ENCODE measurements around the gene PTDSS2. TPM values are rescaled to one million over a fixed set of nuclear protein-coding genes. Genes with fewer than 3 reads are reported as not detected.

Gene PTDSS2
- total and polyA plus RNA-seq, 2 of the 13 experiments (the other 11 are each of a cell fraction or from before 2014, with no cell fraction given): 21.7 to 26.4 TPM

GRCh38 chr11:409600-410483, 40.2 kb upstream of the PTDSS2 start (continued):
- TF ChIP-seq CCDC6 (CRISPR knock-in tag; IDR thresholded peaks at IDR 0.05) (no peak), POLR2AphosphoS5 (IDR thresholded peaks at IDR 0.05; ENCODE audit: low read depth, low read length) (0 out of 2 replicates have a peak, but pooled peaks have one; percentile 35), ISL2 (CRISPR knock-in tag; IDR thresholded peaks at IDR 0.05) (0 out of 2 replicates have a peak, but pooled peaks have one; percentile 16), GRHL1 (CRISPR knock-in tag; conservative IDR thresholded peaks at IDR 0.05) (no peak), ZNF513 (CRISPR knock-in tag; conservative IDR thresholded peaks at IDR 0.05) (no peak), NFATC3 (CRISPR knock-in tag; IDR thresholded peaks at IDR 0.05) (no peak), ZBTB4 (CRISPR knock-in tag; IDR thresholded peaks at IDR 0.05; ENCODE audit: borderline replicate concordance) (peak; percentile 72; the same call in 1 of the 2 replicates), FOXJ3 (CRISPR knock-in tag; IDR thresholded peaks at IDR 0.05; ENCODE audit: borderline replicate concordance) (no peak), ZBTB2 (CRISPR knock-in tag; IDR thresholded peaks at IDR 0.05; ENCODE audit: low read depth) (no peak), ZNF543 (CRISPR knock-in tag; IDR thresholded peaks at IDR 0.05) (0 out of 2 replicates have a peak, but pooled peaks have one; percentile 53), ZBTB7A (CRISPR knock-in tag; IDR thresholded peaks at IDR 0.05) (no peak), ZC3H13 (CRISPR knock-in tag; IDR thresholded peaks at IDR 0.05) (0 out of 2 replicates have a peak, but pooled peaks have one; percentile 22), ZNF839 (CRISPR knock-in tag; IDR thresholded peaks at IDR 0.05; ENCODE audit: borderline replicate concordance) (0 out of 2 replicates have a peak, but pooled peaks have one; percentile 7), RBM39 (IDR thresholded peaks at IDR 0.05; ENCODE audit: low read depth, low read length, poor library complexity, severe bottlenecking) (no peak)
